Spleen (tissue), 11 donors: ENCODE data around the gene CIDEC. TPM values are rescaled to one million over a fixed set of nuclear protein-coding genes. Genes with fewer than 3 reads are reported as not detected.
A peak's percentile ranks its signal among the peaks of the same experiment; 100 is the strongest.

ENCODE experiments used
- DNase-seq: peaks from one replicate; pipeline ENCODE4 v3.0.0-alpha.2; 2020
- H3K27ac ChIP-seq, 8 donors: fragments of 200-600 bp; sonication (generic) in 7 of 8; 1 replicate in 4 of 8; 2 replicates in 4 of 8; pipeline versions ENCODE4 v1.5.0 to v1.8.0; 2016 to 2021; ENCODE audit warnings: inconsistent platforms in 4 of 8, mild to moderate bottlenecking in 4 of 8, moderate library complexity in 1 of 8
- H3K27me3 ChIP-seq, 7 donors: fragments of 200-600 bp; sonication (generic) in 6 of 7; replicated peaks in 1 of 7; 1 replicate in 4 of 7; 2 replicates in 3 of 7; pipeline versions ENCODE4 v1.5.0 to v1.8.0; 2016 to 2021; ENCODE audit warnings: inconsistent platforms in 3 of 7, mild to moderate bottlenecking in 1 of 7
- H3K36me3 ChIP-seq, 6 donors: fragments of 200-600 bp; sonication (generic) in 5 of 6; 1 replicate in 4 of 6; 2 replicates in 2 of 6; pipeline versions ENCODE4 v1.5.0 to v1.8.0; 2016 to 2021; ENCODE audit warnings: inconsistent platforms in 2 of 6
- H3K4me1 ChIP-seq, 6 donors: fragments of 200-600 bp; sonication (generic) in 5 of 6; 1 replicate in 3 of 6; 2 replicates in 3 of 6; pipeline versions ENCODE4 v1.5.0 to v1.8.0; 2016 to 2021; ENCODE audit warnings: inconsistent platforms in 3 of 6
- H3K4me3 ChIP-seq, 8 donors: fragments of 200-600 bp; sonication (generic) in 7 of 8; 1 replicate in 4 of 8; 2 replicates in 4 of 8; pipeline versions ENCODE4 v1.5.0 to v1.8.0; 2016 to 2021; ENCODE audit warnings: inconsistent platforms in 4 of 8, mild to moderate bottlenecking in 4 of 8, moderate library complexity in 2 of 8
- H3K9me3 ChIP-seq, 8 donors: fragments of 200-600 bp; sonication (generic) in 7 of 8; 1 replicate in 4 of 8; 2 replicates in 4 of 8; pipeline versions ENCODE4 v1.5.0 to v1.8.0; 2016 to 2021; ENCODE audit warnings: inconsistent platforms in 4 of 8
- POLR2A ChIP-seq, 3 donors: fragments of 450-650 bp; IDR thresholded peaks; one replicate each; pipeline ENCODE4 v1.5.1; 2017; ENCODE audit warnings: antibody characterized with exemption in 3 of 3, mild to moderate bottlenecking in 1 of 3
- POLR2AphosphoS5 ChIP-seq, 3 donors: sonication (generic); formaldehyde crosslinking; IDR thresholded peaks; one replicate each; pipeline ENCODE4 v1.5.1; 2017; ENCODE audit warnings: antibody characterized with exemption in 3 of 3
- WGBS, 5 donors: extraction: QIAGEN DNeasy Blood & Tissue Kit in 3 of 5; methylation state at CpG; one replicate each; pipeline versions ENCODE4 v1.1.5 to v1.1.7; 2013 to 2018; 5-methylcytosine and 5-hydroxymethylcytosine counted together
- intact Hi-C: fragments of 100-400 bp; cut with DNase I; formaldehyde crosslinking; loops from one replicate; pipeline ENCODE4 v1.15.0; 2023; ENCODE audit warnings: low total_unique reads
- polyA plus RNA-seq, 3 donors: library from polyadenylated mRNA; stranded (reverse); fragments of 200-250 nt; gene quantifications; one replicate each; pipeline ENCODE4 v1.2.1, GENCODE V29; 2013
- total RNA-seq, 7 donors: library from RNA; depleted of rRNA in 3 of 7; stranded (reverse); fragments of >200 nt in 3 of 7; fragmentation: NEBNext Ultra II Directional in 4 of 7; extraction: Animal tissue kit (Norgen Biotek cat#: 25700) in 4 of 7; gene quantifications; one replicate each; pipeline versions ENCODE4 v1.1.0 to v1.2.1, GENCODE V29; 2016 to 2021
- TF ChIP-seq, protein P1 (sequence below), 11 experiments: fragments of 200-600 bp in 7 of 11; fragments of 450-650 bp in 4 of 11; sonication (generic) in 4 of 11; IDR thresholded peaks in 8 of 11; conservative IDR thresholded peaks in 3 of 11; 1 replicate in 7 of 11; 2 replicates in 4 of 11; pipeline versions ENCODE4 v1.4.0 to v1.8.0; 2016 to 2021; ENCODE audit warnings: antibody characterized with exemption in 11 of 11, inconsistent platforms in 4 of 11, mild to moderate bottlenecking in 1 of 11
- donor health status: healthy with polysubstance abuse.
- donor health status: DM: no; HTN: no; CAD: no; lungs with moderate emphysema.
- donor health status: DM: no; HTN: no; CAD: no.
- donor health status: Bipolar disorder and iron deficiency.
- donor health status: healthy.
- donor health status: DM: no; HTN: no; CAD: no.
- donor health status: DM: yes; HTN: yes; CAD: no.

The CIDEC gene
- total and polyA plus RNA-seq, 10 donors, result 0.13 to 0.24 TPM; not detected in 8

DNA sequence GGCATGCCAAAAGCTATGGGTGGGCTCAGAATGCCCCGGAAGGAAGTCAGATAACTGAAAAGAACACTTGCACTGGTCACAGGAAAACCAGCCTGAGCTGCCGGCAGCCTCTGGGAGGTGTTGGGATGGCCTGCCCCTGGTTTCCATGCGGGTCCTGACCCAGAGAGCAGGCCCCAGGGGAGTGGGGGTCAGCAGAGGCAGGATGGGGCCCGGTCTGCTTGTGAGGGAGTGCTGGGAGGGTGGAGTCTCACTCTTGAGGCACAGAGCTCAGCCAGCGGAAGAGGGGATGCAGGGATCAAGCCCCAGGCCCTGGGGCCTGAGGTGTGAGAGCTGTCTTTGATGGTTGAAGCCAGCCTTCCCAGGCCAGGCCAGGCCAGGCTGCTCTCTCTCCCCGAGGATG lies 33.8 kb downstream of the CIDEC start:
- intact Hi-C loops, result no loop called here
- no peak overlapping the region for H3K27ac ChIP-seq
- TF ChIP-seq POLR2AphosphoS5 (IDR thresholded peaks at IDR 0.05) (no peak), POLR2A (IDR thresholded peaks at IDR 0.05) (no peak)
- TF ChIP-seq, protein P1, sequence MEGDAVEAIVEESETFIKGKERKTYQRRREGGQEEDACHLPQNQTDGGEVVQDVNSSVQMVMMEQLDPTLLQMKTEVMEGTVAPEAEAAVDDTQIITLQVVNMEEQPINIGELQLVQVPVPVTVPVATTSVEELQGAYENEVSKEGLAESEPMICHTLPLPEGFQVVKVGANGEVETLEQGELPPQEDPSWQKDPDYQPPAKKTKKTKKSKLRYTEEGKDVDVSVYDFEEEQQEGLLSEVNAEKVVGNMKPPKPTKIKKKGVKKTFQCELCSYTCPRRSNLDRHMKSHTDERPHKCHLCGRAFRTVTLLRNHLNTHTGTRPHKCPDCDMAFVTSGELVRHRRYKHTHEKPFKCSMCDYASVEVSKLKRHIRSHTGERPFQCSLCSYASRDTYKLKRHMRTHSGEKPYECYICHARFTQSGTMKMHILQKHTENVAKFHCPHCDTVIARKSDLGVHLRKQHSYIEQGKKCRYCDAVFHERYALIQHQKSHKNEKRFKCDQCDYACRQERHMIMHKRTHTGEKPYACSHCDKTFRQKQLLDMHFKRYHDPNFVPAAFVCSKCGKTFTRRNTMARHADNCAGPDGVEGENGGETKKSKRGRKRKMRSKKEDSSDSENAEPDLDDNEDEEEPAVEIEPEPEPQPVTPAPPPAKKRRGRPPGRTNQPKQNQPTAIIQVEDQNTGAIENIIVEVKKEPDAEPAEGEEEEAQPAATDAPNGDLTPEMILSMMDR (IDR thresholded peaks at IDR 0.05 in 8 of 11, conservative IDR thresholded peaks at IDR 0.05 in 3 of 11), result no peak
- H3K4me1 ChIP-seq, result peaks cover 11 to 38% (median 20%) of the 10 kb centered on the region in 6 donors
- no peaks in the 10 kb centered on the region for H3K9me3 ChIP-seq
- no peaks in the 10 kb centered on the region for H3K27me3 ChIP-seq
- no peak overlapping the region for H3K4me3 ChIP-seq
- H3K36me3 ChIP-seq, result peaks cover under 1 to 8% (median 7%) of the 10 kb centered on the region in 6 donors
- WGBS, 5 donors, result 56 to 67% (median 66%) methylated on average over 4 to 6 of the region's 6 CpGs
- no peak for DNase-seq

DNA sequence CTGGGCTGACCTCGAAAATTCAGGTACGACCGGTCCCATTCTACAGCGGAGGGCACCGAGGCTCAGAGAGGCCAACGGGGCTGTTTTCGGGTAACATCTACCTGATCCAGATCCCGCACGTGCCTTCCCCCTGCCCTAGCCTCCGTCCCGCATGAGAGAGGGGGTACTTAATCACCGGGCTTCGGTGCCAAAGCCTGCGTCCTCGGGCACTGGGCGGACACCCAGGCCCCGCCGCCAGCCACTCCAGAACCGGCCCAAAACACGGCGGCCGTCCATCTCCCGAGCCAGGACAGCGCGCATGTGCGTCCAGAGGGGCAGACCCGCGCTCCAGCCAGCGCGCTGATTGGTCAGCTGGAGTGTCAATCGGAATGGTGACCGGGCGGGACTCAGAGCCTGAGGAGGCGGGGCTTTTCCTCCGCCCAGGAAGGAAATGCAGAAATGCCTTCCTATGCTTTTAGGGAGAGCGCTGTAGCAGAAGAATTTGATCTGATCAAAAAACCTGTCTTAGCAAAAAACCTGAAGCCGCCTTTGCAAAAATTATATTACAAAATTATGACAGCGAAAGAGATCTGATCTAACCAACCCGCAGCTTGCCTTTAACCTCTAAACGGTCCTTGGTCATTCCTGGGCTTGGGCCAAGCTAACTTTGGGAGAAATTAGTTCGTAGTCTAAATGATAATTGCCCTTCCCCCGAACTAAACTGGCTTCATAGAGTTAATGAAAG lies 36.2 kb downstream of the CIDEC start, which contains the start of gene RPUSD3:
Gene RPUSD3 (minus strand): TSS at position 294 of the 724 bp plus-strand sequence. CDS start 18 bp downstream, at position 276.
- 0 to 2% (median 0%) methylated on average over 25 to 42 of the region's 42 CpGs for WGBS, 5 donors
- Histone ChIP-seq H3K27ac (peak within 1 kb of the TSS; percentile 45 to 91 (median 81)), H3K9me3 (no peaks in the 10 kb centered on the region), H3K4me1 (peaks cover 11 to 38% (median 20%) of the 10 kb centered on the region in 6 donors), H3K36me3 (peaks cover 4 to 32% (median 27%) of the 10 kb centered on the region in 6 donors), H3K27me3 (no peaks in the 10 kb centered on the region), H3K4me3 (peak within 1 kb of the TSS; percentile 70 to 96 (median 85))
- intact Hi-C loops, result no loop called here
- TF ChIP-seq POLR2A (IDR thresholded peaks at IDR 0.05), result no peak
- TF ChIP-seq POLR2AphosphoS5 (IDR thresholded peaks at IDR 0.05), result peak; percentile 92 to 93 (median 93)
- TF ChIP-seq, protein P1 (IDR thresholded peaks at IDR 0.05 in 8 of 11, conservative IDR thresholded peaks at IDR 0.05 in 3 of 11), result peak in 2 of 11 experiments; percentile 10 to 21
- DNase-seq, result peak; percentile 99

DNA sequence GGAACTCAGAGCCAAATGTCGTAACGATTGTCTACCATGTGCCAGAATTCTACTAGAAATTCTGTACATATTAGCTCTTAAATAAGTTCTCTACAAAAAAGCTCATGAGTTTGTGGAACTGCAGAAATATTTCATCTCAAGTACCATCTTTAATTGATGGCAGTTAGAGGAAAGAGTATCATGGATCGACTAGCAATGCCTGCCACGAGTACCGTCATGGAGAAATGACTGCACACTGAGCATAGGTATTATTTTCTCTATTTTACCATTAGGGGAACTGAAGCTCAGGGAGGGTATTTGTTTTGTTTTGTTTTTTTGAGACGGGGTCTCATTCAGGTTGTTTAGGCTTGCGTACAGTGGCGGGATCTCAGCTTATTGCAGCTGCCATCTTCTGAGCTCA lies 39.0 kb downstream of the CIDEC start:
- no peak for DNase-seq
- Histone ChIP-seq H3K4me1 (peaks cover 11 to 44% (median 25%) of the 10 kb centered on the region in 6 donors), H3K27ac (no peak overlapping the region), H3K9me3 (no peaks in the 10 kb centered on the region), H3K36me3 (peaks cover 4 to 60% (median 35%) of the 10 kb centered on the region in 6 donors), H3K4me3 (no peak overlapping the region), H3K27me3 (no peaks in the 10 kb centered on the region)
- TF ChIP-seq, protein P1 (IDR thresholded peaks at IDR 0.05 in 8 of 11, conservative IDR thresholded peaks at IDR 0.05 in 3 of 11), result no peak
- TF ChIP-seq POLR2A (IDR thresholded peaks at IDR 0.05), result no peak
- no peak for TF ChIP-seq POLR2AphosphoS5 (IDR thresholded peaks at IDR 0.05)
- WGBS, 5 donors, result 81 to 93% (median 83%) methylated on average over 8 of the region's 8 CpGs
- intact Hi-C loops, result no loop called here

DNA sequence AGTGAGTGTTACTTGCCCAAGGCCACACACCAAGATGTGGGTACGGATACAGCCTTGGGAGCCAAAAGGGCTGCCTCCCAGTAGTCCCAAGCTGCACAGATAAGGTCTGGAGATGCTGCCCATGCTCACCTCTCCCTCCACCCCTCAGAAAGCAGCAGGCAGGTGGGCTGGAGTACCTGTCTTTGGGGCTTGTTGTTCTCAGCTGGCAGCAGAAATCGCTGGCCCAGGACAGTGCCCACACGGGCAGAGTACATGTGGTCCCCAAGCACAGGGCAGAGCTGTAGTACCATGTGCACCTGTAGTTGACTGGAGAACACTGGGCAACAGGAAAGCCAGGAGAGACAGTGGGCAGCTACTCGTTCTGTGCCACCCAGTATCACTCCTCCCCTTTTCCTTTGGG lies 41.2 kb downstream of the CIDEC start:
- no peaks in the 10 kb centered on the region for H3K27me3 ChIP-seq
- peaks cover 7 to 31% (median 16%) of the 10 kb centered on the region in 6 donors for H3K4me1 ChIP-seq
- no peaks in the 10 kb centered on the region for H3K9me3 ChIP-seq
- peaks cover 4 to 82% (median 54%) of the 10 kb centered on the region in 6 donors for H3K36me3 ChIP-seq
- no peak for DNase-seq
- H3K27ac ChIP-seq, result no peak overlapping the region
- WGBS, 5 donors, result 58 to 86% (median 77%) methylated on average over 2 to 4 of the region's 4 CpGs
- no peak overlapping the region for H3K4me3 ChIP-seq
- TF ChIP-seq POLR2AphosphoS5 (IDR thresholded peaks at IDR 0.05) (no peak), POLR2A (IDR thresholded peaks at IDR 0.05) (no peak)
- TF ChIP-seq, protein P1 (IDR thresholded peaks at IDR 0.05 in 8 of 11, conservative IDR thresholded peaks at IDR 0.05 in 3 of 11), result no peak
- intact Hi-C loops, result no loop called here
